Endothelial cell of hepatic sinusoid (primary cell): Measurements from ENCODE around the gene RTN4RL1.

ENCODE experiments used
- in situ Hi-C: cut with HindIII; loops from 2 replicates; pipeline ENCODE4 v1.10.0; 2017; ENCODE audit warnings: low sequenced_read_pairs

RTN4RL1 gene

DNA sequence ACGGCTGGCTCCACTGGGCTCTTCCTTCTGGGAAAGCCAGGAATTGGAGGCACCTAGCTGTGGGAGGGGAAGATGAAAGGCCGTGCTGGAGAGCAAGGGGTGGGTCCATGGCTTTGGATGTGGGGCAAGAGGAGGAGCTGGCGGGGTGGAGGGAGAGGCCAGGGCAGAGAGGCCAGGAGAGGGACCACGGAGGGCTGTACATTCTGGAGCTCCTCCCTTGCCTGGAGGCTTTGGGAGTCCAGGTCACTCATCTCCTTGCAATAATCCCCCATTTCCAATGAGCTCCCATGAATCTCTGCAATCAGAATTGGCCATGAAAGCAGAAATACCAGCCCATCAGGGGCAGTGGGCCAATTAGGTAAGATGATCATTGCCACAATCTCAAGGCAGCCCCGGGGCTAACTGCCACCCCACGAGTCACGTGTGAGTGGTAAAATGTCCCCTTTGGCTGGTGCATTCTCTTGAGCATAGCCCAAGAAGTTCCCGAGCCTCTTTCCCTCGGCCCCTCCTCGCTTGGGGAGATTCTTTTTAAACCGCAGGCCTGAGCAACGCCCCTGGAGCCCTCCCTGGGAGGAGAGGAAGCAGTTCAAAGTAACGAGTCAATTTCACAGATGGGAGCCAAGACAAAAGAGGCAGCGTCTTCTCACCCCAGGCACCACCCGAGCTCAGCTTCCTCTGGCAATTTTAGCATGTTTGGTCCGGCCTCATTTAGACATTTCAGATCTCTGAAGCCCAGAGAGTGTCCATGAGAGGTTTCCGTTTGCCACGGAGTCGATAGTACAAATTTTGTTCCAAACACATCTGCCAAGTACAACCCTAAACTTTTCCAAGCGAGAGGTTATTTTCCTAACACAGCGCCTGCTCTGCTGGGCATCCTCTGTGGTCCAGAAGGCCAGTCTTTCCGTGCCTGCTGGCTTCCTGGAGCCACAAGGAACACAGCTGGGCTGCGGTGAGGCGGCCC, 13.4 kb downstream of the RTN4RL1 start:
- in situ Hi-C loops, result no loop called here

DNA sequence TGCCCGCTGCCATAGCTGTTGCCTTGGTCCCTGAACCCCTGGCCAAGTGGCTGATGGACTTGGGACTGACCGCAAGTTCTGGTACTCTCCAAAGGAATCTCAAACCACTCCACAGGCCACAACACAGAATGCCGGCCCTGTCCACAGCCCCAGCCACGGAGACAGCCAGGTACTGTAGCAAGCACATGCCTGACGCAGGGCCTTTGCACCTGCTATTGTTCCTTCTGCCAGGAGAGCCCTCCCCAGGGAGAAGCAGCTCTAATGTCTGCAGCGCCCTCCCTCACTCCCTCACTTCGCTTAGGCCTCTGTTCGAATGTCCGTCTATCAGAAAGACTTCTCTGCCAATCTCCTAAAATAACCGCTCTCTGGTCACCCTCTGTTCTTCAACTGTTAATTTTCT, 15.4 kb downstream of the RTN4RL1 start:
- in situ Hi-C loops, result no loop called here

- in situ Hi-C loops, result no loop called here
Observed at GRCh38 chr17:2008332-2009126, 16.6 kb downstream of the RTN4RL1 start.

GRCh38 chr17:2004435-2004952, 20.6 kb downstream of the RTN4RL1 start:
- in situ Hi-C loops, result no loop called here

GRCh38 chr17:2003525-2003924, 21.6 kb downstream of the RTN4RL1 start:
- in situ Hi-C loops, result no loop called here

GRCh38 chr17:2002767-2003329, 22.3 kb downstream of the RTN4RL1 start:
- in situ Hi-C loops, result no loop called here

DNA sequence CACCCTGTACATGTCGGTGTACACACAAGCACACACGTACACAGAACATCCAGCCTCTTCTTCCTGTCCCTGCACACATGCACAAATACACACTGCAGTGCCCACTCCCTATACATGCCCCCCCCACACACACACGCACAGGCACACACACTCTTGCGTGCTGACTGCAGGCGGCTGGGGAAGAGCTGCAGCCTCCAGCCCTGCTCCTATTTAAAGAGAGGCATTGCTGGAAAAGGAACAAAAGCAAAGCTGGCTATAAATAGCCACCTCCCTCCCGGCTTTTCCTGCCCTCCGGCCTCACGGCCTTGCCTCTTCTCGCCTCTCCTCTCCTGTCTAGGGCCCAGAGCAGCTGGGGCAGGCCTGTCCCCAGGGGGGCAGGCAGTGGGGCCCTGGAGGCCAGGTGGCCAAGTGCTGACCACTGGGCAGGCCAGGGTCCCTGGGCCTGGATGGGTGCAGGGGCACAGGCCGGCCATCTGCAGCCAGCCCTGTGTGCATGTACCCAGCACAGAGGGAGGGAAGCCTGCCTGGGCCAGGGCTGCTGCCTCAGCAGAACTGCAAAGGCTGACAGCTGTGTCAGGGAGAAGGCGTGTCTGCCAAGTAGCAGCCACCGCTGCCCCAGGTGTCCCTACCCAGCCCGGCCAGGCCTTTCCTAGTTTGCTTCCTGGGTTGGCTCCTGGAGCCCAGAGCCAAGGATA, 25.4 kb downstream of the RTN4RL1 start:
- in situ Hi-C loops, result loop anchor here (5.0 kb wide), 1 partner anchor 67 kb away; no protein-coding TSS in a partner anchor

- in situ Hi-C loops, result loop anchor here (5.0 kb wide), 1 partner anchor 66 kb away; no protein-coding TSS in a partner anchor
Observed at GRCh38 chr17:1997927-1998742, 27.0 kb downstream of the RTN4RL1 start.

DNA sequence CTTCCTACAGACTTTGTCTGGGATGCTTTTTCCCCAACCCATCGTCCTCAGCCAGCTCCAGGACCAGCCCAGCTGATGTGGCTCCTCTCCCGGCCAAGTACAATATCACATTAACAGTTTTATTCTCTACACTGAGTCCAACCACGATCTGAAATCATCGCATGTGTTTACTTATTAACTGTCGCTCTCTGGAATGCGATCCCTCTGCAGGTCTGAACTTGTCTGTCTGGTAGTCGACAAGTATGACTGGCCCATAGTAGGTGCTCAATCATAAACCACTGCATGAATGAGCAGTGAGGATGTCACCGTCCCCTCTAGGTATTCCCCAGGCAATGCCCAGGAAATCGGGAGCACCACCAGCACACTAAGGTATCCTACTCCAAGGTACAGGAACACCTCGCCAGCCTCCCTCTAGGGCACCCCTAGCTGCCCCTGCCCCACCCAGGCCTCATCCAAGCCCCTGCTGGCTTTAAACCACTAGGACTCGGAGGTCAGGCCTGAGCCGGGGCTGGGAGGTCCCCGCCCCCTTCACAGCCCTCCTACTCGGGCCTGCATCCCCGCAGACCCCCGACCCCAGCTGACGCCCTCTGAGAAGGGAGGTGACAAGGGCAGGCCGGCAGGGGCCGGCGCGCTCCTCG, 27.7 kb downstream of the RTN4RL1 start:
- in situ Hi-C loops, result loop anchor here (5.0 kb wide), 1 partner anchor 65 kb away; no protein-coding TSS in a partner anchor

- in situ Hi-C loops, result loop anchor here (5.0 kb wide), 1 partner anchor 65 kb away; no protein-coding TSS in a partner anchor
Observed at GRCh38 chr17:1996800-1997288, 28.3 kb downstream of the RTN4RL1 start.

- in situ Hi-C loops, result loop anchor here (5.0 kb wide), 1 partner anchor 64 kb away; no protein-coding TSS in a partner anchor
Observed at GRCh38 chr17:1995907-1996799, 29.0 kb downstream of the RTN4RL1 start.

DNA sequence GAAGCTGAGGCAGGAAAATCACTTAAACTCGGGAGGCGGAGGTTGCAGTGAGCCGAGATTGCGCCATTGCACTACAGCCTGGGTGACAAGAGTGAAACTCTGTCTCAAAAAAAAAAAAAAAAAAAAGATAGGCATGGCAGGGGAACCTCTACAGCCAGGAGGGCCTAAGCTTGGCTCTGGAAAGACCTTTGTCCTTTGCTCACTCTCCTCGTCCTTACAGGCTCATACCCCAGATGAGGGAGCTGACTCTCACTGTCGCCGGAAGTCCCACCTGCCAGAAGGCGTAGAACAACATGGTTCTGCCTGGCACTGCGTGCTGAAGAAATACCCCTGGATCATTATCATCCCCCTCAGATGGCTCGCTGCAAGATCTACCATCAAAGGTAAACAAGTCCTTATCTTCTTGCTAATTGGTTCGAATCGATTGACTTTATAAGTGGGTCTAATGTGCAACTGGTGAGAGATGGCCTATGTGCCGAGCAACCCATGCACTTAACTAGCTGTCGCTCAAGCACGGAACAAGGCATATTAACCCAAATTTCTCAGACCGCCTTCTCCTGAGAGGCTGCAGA, 29.7 kb downstream of the RTN4RL1 start:
- in situ Hi-C loops, result loop anchor here (5.0 kb wide), 1 partner anchor 63 kb away; no protein-coding TSS in a partner anchor

DNA sequence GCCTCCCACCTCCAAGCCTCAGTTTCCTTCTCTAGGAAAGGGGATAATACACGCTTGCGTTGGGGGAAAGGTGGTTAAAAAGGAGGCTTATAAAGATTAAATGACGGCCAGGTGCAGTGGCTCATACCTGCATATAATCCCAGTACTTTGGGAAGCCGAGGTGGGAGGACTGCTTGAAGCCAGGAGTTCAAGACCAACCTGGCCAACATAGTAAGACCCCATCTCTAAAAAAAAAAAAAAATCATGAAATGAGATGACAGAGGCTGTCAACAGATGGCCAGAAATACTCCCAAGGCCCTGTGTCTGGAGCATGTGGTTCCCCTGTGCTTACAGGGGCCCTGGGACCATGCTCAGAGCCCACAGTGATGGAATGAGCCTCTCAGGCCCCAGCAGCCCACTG, 30.4 kb downstream of the RTN4RL1 start:
- in situ Hi-C loops, result loop anchor here (5.0 kb wide), 2 partner anchors 38 to 62 kb away; partner anchors contain the start of gene DPH1

GRCh38 chr17:1992541-1992940, 32.6 kb downstream of the RTN4RL1 start:
- in situ Hi-C loops, result loop anchor here (5.0 kb wide), 1 partner anchor 40 kb away; the partner anchor contains the start of gene DPH1

- in situ Hi-C loops, result no loop called here
Observed at GRCh38 chr17:1989135-1989534, 36.0 kb downstream of the RTN4RL1 start.

- in situ Hi-C loops, result no loop called here
Observed at GRCh38 chr17:1986783-1987451, 38.2 kb downstream of the RTN4RL1 start.

GRCh38 chr17:1985686-1986085, 39.4 kb downstream of the RTN4RL1 start:
- in situ Hi-C loops, result no loop called here
